CD4-positive, alpha-beta memory T cell (primary cell): ENCODE measurements around the gene RALGDS. TPM values are rescaled to one million over a fixed set of nuclear protein-coding genes. Genes with fewer than 3 reads are reported as not detected.
A peak's percentile ranks its signal among the peaks of the same experiment; 100 is the strongest.
"Not testable (repeated sequence)": the region's sequence is repeated elsewhere in the genome, so short reads cannot be mapped to it uniquely, and the experiment has no call there.

Experiments used
- CTCF ChIA-PET: fragments of 350-600 bp; sonication (Branson Sonifier 250); formaldehyde crosslinking; loops from one replicate; lab custom pipeline; 2021; ENCODE audit warnings: inconsistent platforms; ENCODE audit not compliant: partially characterized antibody; lab: Charles Lee
- POLR2A ChIA-PET: fragments of 350-600 bp; sonication (Branson Sonifier 250); formaldehyde crosslinking; loops from one replicate; lab custom pipeline; 2021; ENCODE audit not compliant: partially characterized antibody; lab: Charles Lee
- DNase-seq, 5 donors: peaks; one replicate each; pipeline versions ENCODE4 v3.0.0 to v3.0.0-alpha.2; 2020 to 2022; ENCODE audit warnings: mixed read lengths in 1 of 5
- H3K27ac ChIP-seq: one replicate; pipeline ENCODE4 v1.7.0; 2013; ENCODE audit warnings: low read depth, low read length
- H3K27me3 ChIP-seq: 2 replicates; pipeline ENCODE4 v1.7.0; 2013; ENCODE audit warnings: mild to moderate bottlenecking, low read length, moderate library complexity; ENCODE audit not compliant: insufficient read depth
- H3K36me3 ChIP-seq: 2 replicates; pipeline ENCODE4 v1.7.0; 2013; ENCODE audit warnings: mild to moderate bottlenecking, low read length, moderate library complexity; ENCODE audit not compliant: insufficient read depth
- H3K4me1 ChIP-seq: 2 replicates; pipeline ENCODE4 v1.7.0; 2013; ENCODE audit warnings: mild to moderate bottlenecking, low read length, moderate library complexity; ENCODE audit not compliant: insufficient read depth
- H3K4me3 ChIP-seq, 2 donors: one replicate each; pipeline ENCODE4 v1.7.0; 2013; ENCODE audit warnings: low read length in 2 of 2, mild to moderate bottlenecking in 1 of 2
- H3K9me3 ChIP-seq, 2 donors: one replicate each; pipeline ENCODE4 v1.7.0; 2013; ENCODE audit warnings: low read length in 2 of 2, control low read depth in 1 of 2; ENCODE audit not compliant: control insufficient read depth in 1 of 2
- H3K27ac Mint-ChIP-seq, 7 donors: one replicate each; pipeline ENCODE4 v1.8.0; 2020 to 2021; ENCODE audit warnings: mixed read lengths in 7 of 7, mild to moderate bottlenecking in 6 of 7, inconsistent platforms in 3 of 7, moderate library complexity in 3 of 7
- H3K27me3 Mint-ChIP-seq, 2 donors: one replicate each; pipeline ENCODE4 v1.8.0; 2020 to 2021; ENCODE audit warnings: mixed read lengths in 2 of 2
- H3K36me3 Mint-ChIP-seq, 2 donors: one replicate each; pipeline ENCODE4 v1.8.0; 2020 to 2021; ENCODE audit warnings: mixed read lengths in 2 of 2, inconsistent platforms in 1 of 2, mild to moderate bottlenecking in 1 of 2
- H3K4me1 Mint-ChIP-seq, 4 donors: one replicate each; pipeline ENCODE4 v1.8.0; 2020 to 2021; ENCODE audit warnings: mixed read lengths in 4 of 4, mild to moderate bottlenecking in 1 of 4
- H3K4me3 Mint-ChIP-seq, 8 donors: one replicate each; pipeline ENCODE4 v1.8.0; 2020 to 2021; ENCODE audit warnings: mixed read lengths in 8 of 8, mild to moderate bottlenecking in 7 of 8, moderate library complexity in 6 of 8, inconsistent platforms in 3 of 8
- H3K9me3 Mint-ChIP-seq, 8 donors: one replicate each; pipeline ENCODE4 v1.8.0; 2020 to 2021; ENCODE audit warnings: mixed read lengths in 8 of 8, mild to moderate bottlenecking in 5 of 8, inconsistent platforms in 3 of 8, moderate library complexity in 1 of 8
- intact Hi-C: fragments of 100-400 bp; cut with micrococcal nuclease; formaldehyde crosslinking; loops from one replicate; pipeline ENCODE4 v1.15.1; 2023
- polyA plus RNA-seq, 2 donors: library from polyadenylated mRNA; unstranded; fragments of 300-500 nt; fragmentation: Illumina TruSeq; gene quantifications; one replicate each; pipeline ENCODE4 v1.2.3, GENCODE V29; 2021
- total RNA-seq, 2 experiments: library from RNA; stranded (reverse); gene quantifications; one replicate each; pipeline ENCODE4 v1.2.3, GENCODE V29; 2021

The RALGDS gene
- total and polyA plus RNA-seq, 4 experiments from 2014 or later = 27.9 to 131 (median 95.2) TPM

GRCh38 chr9:133088146-133088750 lies 32.8 kb downstream of the RALGDS start:
- Mint-ChIP-seq H3K27me3 (no peaks in the 10 kb centered on the region), H3K36me3 (no peaks in the 10 kb centered on the region), H3K27ac (no peak overlapping the region), H3K4me3 (no peak overlapping the region), H3K9me3 (no peaks in the 10 kb centered on the region), H3K4me1 (no peaks in the 10 kb centered on the region)
- Histone ChIP-seq H3K4me1 (no peaks in the 10 kb centered on the region), H3K36me3 (no peaks in the 10 kb centered on the region), H3K4me3 (no peak overlapping the region), H3K27ac (no peak overlapping the region), H3K9me3 (no peaks in the 10 kb centered on the region), H3K27me3 (no peaks in the 10 kb centered on the region)
- no peak for DNase-seq
- intact Hi-C loops = no loop called here
- POLR2A ChIA-PET = no interaction called here
- CTCF ChIA-PET = no interaction called here

- Histone ChIP-seq H3K9me3 (no peaks in the 10 kb centered on the region), H3K27ac (no peak overlapping the region), H3K27me3 (no peaks in the 10 kb centered on the region), H3K36me3 (no peaks in the 10 kb centered on the region), H3K4me1 (no peaks in the 10 kb centered on the region), H3K4me3 (no peak overlapping the region)
- no peaks in the 10 kb centered on the region for H3K27me3 Mint-ChIP-seq
- no peaks in the 10 kb centered on the region for H3K36me3 Mint-ChIP-seq
- no peaks in the 10 kb centered on the region for H3K4me1 Mint-ChIP-seq
- ChIA-PET CTCF (no interaction called here), POLR2A (no interaction called here)
- H3K27ac Mint-ChIP-seq = no peak overlapping the region
- no peaks in the 10 kb centered on the region for H3K9me3 Mint-ChIP-seq
- no peak for DNase-seq
- intact Hi-C loops = no loop called here
- H3K4me3 Mint-ChIP-seq = no peak overlapping the region
Observed at GRCh38 chr9:133087429-133088145, 33.5 kb downstream of the RALGDS start.

- H3K27me3 Mint-ChIP-seq = no peaks in the 10 kb centered on the region
- H3K4me3 Mint-ChIP-seq = no peak overlapping the region
- H3K27ac Mint-ChIP-seq = no peak overlapping the region
- Histone ChIP-seq H3K4me1 (no peaks in the 10 kb centered on the region), H3K9me3 (no peaks in the 10 kb centered on the region), H3K27ac (no peak overlapping the region), H3K4me3 (no peak overlapping the region), H3K27me3 (no peaks in the 10 kb centered on the region), H3K36me3 (no peaks in the 10 kb centered on the region)
- H3K36me3 Mint-ChIP-seq = no peaks in the 10 kb centered on the region
- DNase-seq = no peak
- no peaks in the 10 kb centered on the region for H3K4me1 Mint-ChIP-seq
- ChIA-PET POLR2A (no interaction called here), CTCF (no interaction called here)
- H3K9me3 Mint-ChIP-seq = no peaks in the 10 kb centered on the region
- intact Hi-C loops = no loop called here
Observed at GRCh38 chr9:133086894-133087293, 34.1 kb downstream of the RALGDS start.

GRCh38 chr9:133086212-133086860 lies 34.7 kb downstream of the RALGDS start:
- DNase-seq, H3K9me3 Mint-ChIP-seq, POLR2A ChIA-PET, CTCF ChIA-PET, intact Hi-C loops, H3K4me1 ChIP-seq, H3K9me3 ChIP-seq, H3K4me3 Mint-ChIP-seq, H3K4me3 ChIP-seq, H3K27ac ChIP-seq, H3K36me3 ChIP-seq, H3K36me3 Mint-ChIP-seq, H3K27me3 Mint-ChIP-seq, H3K4me1 Mint-ChIP-seq, H3K27me3 ChIP-seq: not testable (repeated sequence)
- H3K27ac Mint-ChIP-seq = peak overlapping the region in 1 of 7 donors; percentile 73

GRCh38 chr9:133083688-133084087 lies 37.4 kb downstream of the RALGDS start:
- H3K27ac ChIP-seq, H3K4me1 Mint-ChIP-seq, POLR2A ChIA-PET, H3K4me1 ChIP-seq, CTCF ChIA-PET, H3K27ac Mint-ChIP-seq, H3K4me3 ChIP-seq, H3K27me3 ChIP-seq, intact Hi-C loops, H3K36me3 ChIP-seq, H3K36me3 Mint-ChIP-seq, H3K4me3 Mint-ChIP-seq, H3K9me3 ChIP-seq, H3K9me3 Mint-ChIP-seq, DNase-seq, H3K27me3 Mint-ChIP-seq: not testable (repeated sequence)

GRCh38 chr9:133081957-133082644 lies 38.9 kb downstream of the RALGDS start:
- H3K27me3 Mint-ChIP-seq, H3K27ac ChIP-seq, H3K4me1 Mint-ChIP-seq, H3K36me3 ChIP-seq, POLR2A ChIA-PET, H3K9me3 ChIP-seq, DNase-seq, intact Hi-C loops, H3K9me3 Mint-ChIP-seq, H3K36me3 Mint-ChIP-seq, H3K4me1 ChIP-seq, CTCF ChIA-PET, H3K4me3 ChIP-seq, H3K27ac Mint-ChIP-seq, H3K27me3 ChIP-seq, H3K4me3 Mint-ChIP-seq: not testable (repeated sequence)
